Renal pelvis (tissue), 4 donors: ENCODE results near the gene RASAL2. TPM values are rescaled to one million over a fixed set of nuclear protein-coding genes. Genes with fewer than 3 reads are reported as not detected.
"Not testable (repeated sequence)": the region's sequence is repeated elsewhere in the genome, so short reads cannot be mapped to it uniquely, and the experiment has no call there.

ENCODE experiments used
- DNase-seq: peaks from one replicate; pipeline ENCODE4 v3.0.0-alpha.2; 2013
- polyA plus RNA-seq, 3 donors: library from polyadenylated mRNA; unstranded; fragments of 120-200 nt; gene quantifications; one replicate each; pipeline ENCODE4 v1.2.1, GENCODE V29; 2013; ENCODE audit not compliant: insufficient read length in 3 of 3

The RASAL2 gene
- polyA plus RNA-seq, 3 donors, result 18.1 to 22.6 (median 22.4) TPM

GRCh38 chr1:178277793-178278530, 184.1 kb downstream of the RASAL2 start:
- no peak for DNase-seq

DNA sequence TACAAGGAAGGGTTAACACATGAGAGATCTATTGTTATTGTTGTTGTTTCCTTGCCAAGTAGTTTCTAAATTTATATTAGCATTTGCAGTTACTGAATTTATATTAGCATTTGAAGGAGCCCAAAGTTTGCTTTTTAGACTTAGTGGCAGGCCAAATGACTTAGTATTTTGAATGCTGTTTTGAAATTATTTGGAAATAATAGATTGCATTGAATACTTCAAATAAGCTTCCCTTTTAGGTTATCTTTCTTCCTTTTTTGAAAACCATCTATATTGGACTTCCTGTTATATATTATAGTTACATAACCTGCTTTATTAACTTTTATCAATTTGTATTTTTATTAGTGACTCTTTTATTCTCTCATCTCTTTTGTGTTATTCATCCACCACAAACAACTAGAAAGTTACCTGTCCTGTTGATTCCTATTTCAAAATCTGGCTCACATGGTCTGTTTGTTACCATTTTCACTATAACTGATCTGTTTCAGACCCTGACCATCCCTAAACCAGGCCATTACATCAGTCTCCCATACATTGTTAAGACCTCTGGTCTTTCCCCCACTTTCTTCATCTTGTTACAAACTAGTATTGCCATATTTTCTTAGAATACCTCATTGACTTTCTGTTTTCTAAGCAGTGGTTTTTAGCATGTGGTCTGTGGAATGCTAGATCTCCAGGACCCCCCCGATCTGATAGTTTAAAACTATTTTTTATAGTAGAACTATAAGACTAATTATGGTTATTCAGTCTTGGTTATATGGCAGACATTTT, 185.2 kb downstream of the RASAL2 start:
- no peak for DNase-seq

DNA sequence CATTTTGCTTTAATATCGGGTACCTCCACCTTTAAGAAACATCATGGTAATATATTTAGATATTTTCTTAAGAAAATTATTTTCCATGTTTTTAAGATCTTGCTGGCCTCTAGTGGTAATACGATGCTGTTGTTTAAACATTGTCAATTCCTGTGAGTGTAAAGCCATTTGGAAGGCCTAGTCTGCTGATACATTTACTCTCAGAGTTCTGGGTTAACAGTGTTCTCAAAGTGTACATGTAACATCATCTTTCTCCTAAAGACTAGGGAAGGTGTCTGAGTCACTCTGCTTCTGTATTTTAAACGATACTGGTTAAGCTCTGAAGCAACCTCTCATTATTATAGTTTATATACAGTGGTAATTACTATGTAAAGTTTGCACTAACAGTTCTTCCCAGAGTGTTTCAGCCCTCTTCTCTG, 189.1 kb downstream of the RASAL2 start:
- peak; percentile 26 for DNase-seq

DNA sequence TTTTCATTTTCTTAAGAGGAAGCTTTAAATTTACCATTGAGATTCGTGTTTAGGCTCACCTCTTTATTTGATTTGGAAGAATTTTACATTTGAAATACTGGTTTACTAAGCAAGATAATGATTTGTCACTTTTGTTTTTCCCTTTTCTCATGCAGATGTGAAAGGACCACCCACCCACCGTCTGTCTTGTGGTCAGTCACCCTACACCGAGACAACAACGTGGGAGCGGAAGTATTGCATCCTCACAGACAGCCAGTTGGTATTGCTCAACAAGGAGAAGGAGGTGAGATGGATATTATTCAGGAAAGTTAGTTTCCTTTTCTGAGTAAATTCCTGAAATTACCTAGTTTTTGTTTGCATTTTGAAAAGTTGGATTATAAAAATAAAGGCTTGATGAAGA, 189.5 kb downstream of the RASAL2 start:
- DNase-seq, result no peak

DNA sequence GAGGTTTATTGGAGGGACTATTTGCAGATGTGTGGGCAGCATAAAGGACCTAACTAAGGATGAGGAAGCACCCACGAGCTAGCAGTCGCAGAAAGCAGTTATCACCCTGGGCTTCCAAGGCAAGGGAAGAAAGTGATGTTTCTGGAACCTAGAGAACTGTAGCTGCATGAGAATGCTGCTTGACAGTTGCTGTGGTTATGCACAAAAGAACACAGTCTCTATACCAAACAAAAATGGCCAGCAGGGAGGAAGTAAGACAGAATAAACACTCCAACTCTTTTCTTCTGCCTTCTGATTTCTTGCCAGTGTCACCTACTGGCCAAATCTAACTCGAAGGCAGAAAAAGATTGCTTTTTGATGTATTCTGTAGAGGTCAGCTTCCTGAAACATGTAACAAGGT, 190.2 kb downstream of the RASAL2 start:
- no peak for DNase-seq

- no peak for DNase-seq
These were observed 197.3 kb downstream of the RASAL2 start for GRCh38 chr1:178291166-178291565.

DNA sequence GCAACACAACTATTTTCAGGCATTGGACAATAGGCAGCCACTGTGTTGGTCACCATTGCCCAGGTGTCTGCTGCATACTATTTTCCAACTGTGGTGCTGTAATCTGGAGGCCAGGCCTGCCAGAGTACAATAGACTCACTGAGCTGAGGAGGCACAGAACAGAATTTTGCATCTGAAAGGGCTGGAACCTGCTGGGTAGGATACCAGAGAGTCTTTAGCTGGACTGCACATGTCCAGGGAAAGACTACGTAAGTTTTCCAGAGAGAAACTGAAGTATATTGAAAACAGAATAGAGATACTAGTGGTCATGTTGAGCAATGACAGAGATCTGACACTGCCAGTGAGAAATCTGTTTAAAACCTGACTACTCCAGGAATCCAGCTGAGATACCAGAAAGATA, 200.8 kb downstream of the RASAL2 start:
- DNase-seq, result no peak

DNA sequence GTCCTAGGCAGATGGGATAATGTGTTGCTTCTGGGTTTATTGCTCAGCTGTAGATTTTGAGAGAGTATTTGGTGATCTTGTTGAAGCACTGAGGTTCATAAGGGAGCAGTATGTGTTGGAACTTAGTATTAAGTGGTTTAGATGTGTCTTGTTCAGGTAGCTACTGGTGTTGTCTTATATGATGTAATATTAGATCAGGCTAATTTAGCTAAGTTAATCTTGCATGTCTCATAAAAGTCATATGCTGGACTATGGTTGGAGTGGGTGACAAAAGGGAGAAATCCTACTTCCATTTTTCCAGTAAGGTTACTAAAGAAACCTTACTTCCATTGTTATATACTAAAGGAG, 206.4 kb downstream of the RASAL2 start:
- no peak for DNase-seq

DNA sequence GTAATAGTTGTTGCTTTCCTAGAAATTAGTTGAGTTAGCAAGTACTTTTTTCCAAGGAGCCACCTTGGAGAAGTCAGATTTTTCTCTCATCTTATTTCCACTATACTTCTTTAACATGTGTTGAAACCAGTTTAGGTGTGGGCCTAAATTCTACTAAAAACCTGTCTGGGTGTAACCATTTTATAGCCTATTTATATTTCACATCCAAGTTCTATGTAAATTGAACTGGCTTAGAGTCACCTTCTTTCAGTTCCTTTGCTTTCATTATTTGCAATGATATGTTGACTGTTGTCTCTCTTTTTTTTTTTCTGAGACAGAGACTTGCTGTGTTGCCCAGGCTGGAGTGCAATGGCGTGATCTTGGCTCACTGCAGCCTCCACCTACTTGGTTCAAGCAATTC, 207.2 kb downstream of the RASAL2 start:
- DNase-seq, result no peak

- no peak for DNase-seq
These were observed 213.4 kb downstream of the RASAL2 start for GRCh38 chr1:178307264-178307663.

GRCh38 chr1:178308438-178308837, 214.5 kb downstream of the RASAL2 start:
- no peak for DNase-seq

DNA sequence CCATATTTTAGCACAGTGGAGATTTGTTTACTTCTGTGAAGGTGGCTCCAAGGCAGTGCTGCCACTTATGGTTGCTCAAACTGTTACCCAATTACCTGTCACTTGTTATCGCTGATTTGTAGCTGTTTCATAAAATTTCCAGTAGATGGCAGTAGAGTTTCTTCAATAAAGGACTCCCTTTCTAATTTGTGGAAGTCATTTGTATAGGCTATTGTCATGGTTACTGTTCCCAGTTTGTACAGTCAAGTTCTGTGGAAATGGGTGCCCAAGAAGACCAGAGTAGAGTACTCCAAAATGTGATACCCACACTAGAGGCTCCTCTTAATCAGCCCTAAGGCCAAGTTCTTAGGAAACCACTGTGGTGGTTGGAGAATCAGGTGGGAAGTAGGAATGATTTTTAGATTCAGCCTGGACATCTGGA, 216.8 kb downstream of the RASAL2 start:
- peak; percentile 77 for DNase-seq

DNA sequence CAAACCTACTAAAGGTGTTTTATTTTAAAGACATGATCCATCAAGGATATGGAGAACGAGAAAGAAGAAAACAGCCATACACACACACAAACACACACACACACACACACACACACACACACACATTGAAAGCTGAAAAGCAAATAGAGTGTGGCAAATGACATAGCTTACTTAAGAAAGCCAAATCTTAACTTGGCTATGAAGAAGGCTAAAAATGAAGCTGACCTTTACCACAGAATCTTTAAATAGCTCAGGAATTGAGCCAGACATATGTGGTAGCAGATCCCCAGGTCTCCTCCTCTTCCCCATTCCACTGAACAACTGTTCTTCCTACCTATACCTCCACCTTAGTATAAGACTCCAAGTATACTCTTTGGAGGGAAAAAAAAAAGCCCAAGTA, 217.3 kb downstream of the RASAL2 start:
- DNase-seq, result no peak

- DNase-seq, result not testable (repeated sequence)
These were observed 226.5 kb downstream of the RASAL2 start for GRCh38 chr1:178320280-178320982.

GRCh38 chr1:178323067-178323466, 229.2 kb downstream of the RASAL2 start:
- DNase-seq, result no peak

GRCh38 chr1:178324003-178324402, 230.1 kb downstream of the RASAL2 start:
- no peak for DNase-seq

- no peak for DNase-seq
These were observed 234.8 kb downstream of the RASAL2 start for GRCh38 chr1:178328728-178329127.

DNA sequence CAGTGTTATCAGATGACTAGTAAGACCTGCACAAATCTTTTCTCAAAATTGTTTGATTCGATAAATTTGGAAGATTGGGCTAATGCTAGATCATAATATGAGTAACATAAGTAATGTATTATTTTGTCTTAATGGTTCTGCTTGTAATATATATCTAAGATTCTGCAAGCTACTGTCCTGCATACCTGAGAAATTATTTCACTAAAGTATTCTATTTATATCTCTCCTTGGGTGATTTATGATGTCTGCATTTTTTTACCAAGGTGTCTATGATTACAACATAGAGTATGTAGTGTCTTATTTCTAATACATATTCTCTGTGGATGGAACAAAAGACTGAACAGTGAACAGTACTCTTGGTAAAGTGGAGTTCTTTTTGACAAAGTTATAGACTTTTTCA, 236.2 kb downstream of the RASAL2 start:
- no peak for DNase-seq

DNA sequence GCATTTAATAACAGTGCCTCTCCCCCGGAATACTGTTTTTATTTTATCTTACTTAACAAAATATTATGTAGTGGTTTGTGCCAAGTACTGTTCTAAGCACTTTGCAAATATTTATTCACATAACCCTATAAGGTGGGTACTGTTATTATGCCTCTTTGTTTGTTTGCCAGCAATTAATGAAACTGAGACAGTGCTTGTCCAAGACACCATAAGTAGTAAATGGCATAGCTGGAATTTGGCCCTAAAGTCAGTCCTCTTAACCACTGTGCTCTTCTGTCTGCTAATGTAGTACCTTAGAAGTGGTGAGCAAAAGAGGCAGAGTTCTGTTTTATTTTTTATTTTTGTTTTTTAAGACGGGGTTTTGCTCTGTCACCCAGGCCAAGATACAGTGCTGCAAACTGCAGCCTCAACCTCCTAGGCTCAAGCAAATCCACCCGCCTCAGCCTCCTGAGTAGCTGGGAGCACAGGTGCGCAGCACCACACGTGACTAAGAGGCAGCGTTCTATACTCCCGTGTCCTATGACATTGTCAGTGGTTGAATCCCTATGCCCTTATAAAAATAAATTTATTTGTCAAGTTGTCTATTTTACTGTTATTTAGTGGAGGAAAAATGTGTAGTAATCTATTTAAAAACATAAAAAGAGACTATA, 237.1 kb downstream of the RASAL2 start:
- no peak for DNase-seq

DNA sequence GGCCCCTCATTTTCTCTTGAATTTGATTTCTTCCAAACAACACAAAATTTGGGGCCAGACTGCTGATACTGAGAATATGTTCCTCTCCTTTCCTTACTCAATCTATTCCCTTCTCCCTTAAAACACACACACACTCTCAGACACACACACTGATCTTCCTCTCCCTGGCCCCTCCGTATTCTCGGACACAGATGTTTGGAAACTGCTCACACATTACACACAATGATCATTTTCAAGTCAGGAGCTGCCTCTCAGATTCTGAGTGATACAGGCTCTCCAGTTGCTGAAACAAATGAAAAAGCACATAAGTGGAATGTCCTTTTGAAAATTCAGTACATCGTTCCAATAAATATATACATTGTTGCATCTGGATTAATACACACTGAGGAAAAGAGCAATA, 241.5 kb downstream of the RASAL2 start:
- no peak for DNase-seq

DNA sequence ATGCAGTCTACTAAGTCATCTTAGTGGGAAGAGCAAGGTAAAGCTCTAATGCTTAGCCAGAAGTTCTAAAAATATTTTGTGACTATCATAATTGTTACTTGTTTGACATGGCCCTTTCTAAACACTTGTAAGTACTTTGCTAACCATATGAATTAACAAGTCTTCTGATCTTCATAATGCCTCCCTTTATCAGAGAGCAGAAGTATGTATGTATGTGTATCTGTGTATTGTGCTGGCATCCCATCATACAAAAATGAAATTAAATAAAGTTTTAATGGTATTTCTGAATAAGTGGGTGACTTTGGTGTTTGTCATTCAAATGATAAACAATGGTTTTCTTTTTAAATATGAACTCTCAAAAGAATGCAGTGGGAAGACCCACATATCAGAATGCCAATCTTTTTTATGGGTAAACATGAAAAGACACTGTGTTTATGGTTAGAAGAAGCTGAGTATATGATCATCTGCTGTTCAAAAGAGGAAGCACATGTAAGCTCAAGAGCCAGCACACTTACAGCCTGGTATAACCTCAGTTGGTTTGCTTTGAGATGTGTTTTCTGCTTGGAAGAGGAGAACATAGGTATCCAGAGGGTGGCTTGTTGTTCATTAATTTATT, 243.3 kb downstream of the RASAL2 start:
- DNase-seq, result no peak

DNA sequence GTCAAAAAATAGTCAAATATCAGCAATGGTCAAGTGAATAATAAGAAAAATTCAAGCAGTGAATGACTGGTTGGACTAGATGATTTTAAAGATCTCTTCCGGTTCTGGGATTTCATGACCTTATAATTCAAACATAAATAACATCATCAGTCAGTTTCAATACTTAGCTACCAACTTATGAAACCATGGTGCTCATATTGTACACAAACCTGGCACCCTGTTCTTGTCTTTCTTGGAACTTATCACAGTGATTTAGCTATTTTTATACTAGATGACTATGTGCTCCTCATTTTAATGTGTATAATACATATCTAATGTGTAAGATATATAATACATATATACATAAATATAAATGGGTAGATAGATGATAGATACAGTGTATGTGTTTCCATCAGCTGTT, 245.9 kb downstream of the RASAL2 start:
- DNase-seq, result no peak
